ENCODE results near the gene KHDRBS2.

Gene KHDRBS2

DNA sequence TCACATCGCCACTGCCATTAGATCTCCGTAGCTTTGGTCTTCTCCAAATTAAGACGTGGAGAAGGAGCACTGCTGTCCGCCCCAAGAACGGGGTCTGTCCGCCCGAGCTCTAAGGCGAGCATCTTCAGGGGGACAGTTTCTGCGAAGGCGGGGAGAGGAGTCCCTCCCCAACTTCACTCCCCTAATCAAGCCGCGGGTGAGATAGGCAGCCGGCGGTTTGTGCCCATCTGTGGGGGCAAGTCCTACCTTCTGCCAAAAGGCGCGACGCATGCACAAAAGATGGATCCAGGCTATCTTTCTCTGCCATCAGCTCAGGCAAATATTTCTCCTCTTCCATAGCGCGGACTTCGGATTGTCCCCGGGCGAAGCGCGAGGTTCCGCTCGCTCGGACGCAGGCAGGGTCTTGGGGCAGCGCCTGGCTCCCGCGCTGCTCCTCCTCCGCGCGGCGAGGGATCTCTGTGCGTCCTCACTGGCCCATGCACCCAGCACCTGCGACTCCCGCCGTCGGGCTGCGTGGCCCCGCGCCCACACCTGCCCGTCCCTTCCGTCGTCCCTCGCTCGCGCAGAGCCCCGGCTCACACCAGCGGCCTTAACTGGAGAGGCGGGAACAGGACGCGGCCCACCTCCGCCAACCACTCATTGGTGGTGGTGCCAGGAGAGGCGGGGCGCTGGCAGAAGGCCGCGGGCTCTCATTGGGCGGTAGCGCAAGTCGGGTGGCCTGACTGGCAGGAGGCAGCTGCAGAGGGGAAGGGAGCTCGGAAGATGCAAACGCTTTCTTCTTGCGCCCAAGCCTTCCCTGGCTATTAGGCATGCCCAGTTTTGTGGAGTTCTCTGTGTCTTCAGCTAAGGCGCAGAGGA is at the start of gene KHDRBS2:
Gene KHDRBS2, minus strand, starts transcription at position 614 of the 858 bp plus-strand sequence.
- DNase-seq = peak; percentile 82

DNA sequence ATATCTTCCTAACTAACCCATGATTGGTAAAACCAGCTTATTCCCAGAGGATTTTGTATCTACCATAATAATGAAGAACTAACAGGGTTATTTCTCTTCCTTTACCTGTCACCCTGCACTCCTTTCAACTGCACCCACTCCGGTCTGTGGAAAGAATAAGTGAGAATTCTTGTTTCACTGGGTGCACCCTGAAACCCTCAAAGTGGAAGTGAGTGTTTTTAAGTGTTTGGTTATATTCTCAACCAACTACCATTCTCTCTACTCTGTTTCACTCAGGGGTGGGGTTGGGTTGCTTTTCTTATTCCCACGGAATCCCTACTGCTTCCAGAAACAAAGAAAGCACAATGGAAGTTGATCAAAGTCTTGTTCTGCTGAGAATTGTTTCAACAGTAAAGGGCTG is 42.6 kb upstream of the KHDRBS2 start:
- no peak for DNase-seq

DNA sequence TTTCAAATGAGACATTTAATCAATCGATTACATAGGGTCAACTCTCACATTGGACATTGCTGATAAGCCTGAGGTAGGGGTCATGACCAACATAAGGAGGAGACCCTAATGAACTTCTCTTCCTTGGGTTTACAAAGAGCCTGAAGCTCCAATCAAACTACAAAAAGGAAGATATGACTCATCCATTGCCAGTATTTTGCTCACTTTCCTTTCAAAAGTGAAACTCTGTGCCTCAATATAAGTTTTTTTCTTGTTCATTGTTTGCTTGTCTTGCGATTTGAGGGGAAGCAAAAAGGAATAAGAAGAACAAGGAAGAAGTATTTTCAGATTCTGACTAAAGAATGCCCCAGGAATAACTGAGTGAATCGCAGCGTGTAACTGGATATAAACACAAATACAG is 38.8 kb upstream of the KHDRBS2 start:
- DNase-seq = no peak

DNA sequence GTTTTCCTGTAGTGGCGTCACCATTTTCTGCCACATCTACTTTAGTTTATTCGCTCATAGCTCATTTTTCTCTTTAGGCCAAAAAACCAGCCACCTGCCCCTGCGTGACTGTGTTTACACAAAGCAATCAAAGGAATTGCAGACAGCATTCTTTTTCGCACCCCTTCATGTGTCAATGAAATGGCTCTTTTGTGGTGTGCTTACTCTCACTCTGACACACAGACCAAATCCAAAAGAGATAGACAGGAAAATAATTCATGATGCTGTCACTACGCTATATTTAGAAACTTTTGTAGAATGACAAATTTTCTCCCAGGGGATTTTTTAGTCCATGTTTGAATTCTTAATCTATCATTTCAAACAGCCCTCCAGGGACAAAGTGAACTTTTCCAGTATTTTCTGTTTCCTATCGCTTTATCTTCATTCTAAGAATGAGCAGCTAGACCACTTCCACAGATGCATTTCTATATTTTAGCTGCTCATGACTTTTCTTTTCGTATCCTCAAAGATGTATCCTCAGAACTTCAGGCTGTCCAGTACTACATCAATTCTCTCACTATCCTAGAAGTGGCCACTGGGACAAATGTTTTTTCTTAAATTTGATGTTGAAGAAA is 37.9 kb upstream of the KHDRBS2 start:
- no peak for DNase-seq

DNA sequence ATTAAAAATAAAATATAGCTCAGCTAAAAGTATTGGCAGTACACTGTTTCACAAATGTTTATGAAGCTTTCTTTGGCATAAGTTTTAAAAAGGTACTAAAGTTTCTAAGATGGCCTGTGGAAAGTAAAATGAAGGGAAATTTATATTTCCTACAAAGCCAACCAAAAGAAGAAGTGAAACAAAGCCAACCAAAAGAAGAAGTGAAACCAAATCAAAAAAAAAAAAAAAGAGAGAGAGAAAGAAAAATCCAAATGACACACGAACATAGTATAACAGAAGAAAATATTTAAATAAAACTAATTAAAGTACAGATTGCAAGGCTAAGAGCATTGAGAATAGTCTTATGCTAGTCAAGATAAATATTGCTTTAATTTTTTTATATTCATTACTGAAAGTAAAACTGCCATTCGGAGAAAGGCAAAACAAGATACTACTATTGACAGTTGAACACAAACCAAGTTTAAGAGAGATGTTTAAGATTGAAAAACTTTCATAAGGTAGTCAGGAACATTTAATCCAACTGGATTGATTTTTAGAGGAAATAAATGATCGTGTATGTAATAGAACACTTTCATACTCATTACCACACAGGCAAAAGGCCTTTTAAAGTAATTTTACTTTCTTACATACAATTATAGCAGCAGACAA is 12.8 kb upstream of the KHDRBS2 start:
- DNase-seq = no peak

DNA sequence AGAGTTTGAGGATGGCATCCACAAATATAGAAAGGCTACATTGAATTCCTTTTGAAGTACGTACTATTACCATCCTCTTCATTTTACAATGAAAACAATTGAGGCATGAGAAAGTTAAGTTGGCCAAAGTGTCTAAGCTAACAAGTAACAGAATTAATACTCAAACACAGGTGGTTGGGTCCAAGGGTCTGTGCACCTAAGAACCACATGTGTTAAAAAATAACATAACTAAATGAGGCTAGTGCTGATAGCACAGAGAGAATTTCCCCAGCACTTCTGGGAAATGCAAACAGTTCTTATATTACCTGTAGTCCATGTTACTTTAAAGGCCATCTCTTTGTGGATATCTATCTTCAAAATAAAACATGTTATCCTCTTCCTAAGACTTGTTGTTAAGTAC is 10.5 kb upstream of the KHDRBS2 start:
- DNase-seq = no peak

DNA sequence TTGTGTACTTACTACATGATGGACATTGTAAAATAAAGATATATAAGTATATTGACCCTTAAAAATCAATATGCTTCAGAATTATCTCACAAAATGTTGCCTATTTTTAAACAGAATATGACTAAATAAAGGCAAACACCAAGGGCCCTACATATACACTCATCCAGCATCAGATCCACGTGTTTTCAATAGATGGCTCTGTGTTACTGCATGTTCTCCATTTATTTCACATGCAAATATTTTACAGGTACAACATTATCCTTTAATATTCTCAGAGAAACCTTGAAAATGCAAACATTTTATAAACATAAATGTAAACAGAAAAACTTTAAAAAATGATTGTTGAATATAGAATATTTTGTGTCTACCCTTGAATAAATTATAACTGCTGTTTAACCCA is 2.9 kb upstream of the KHDRBS2 start:
- DNase-seq = no peak

DNA sequence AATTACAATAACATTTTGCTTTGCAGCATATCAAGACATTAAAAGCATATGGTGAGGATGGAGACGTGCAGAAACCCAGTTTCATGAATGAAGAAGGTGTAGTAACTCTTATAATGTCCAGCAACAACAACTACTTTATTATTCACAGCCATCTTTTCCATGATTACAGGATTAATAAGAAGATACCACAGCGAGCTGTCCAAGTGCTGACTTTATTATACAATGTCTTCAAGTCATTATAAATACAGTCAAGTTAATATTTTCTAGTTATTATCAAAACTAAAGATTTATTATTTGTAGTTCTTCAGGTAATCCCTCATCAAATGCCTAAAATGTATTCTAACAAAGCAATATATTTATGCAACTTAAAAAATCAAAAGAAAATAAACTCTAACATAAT is 2.5 kb upstream of the KHDRBS2 start:
- no peak for DNase-seq

DNA sequence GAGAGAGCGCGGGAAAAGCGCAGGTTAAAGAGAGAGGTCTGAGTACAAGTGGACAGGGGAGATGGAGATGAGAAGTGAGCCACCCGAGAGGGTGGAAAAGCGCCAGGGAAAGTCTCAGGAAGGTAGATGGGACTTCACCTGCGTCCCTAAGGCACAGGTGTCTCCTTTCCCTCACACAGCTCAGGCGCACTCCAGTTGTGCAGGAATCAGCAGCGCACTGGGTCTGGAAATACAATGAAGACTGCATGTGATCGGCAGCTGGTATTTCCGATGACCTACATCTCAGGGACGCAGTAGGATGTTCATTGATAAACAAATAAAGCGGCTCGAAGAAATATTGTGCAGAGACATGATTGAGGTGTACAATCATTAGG is 432 bp upstream of the KHDRBS2 start:
- DNase-seq = no peak

DNA sequence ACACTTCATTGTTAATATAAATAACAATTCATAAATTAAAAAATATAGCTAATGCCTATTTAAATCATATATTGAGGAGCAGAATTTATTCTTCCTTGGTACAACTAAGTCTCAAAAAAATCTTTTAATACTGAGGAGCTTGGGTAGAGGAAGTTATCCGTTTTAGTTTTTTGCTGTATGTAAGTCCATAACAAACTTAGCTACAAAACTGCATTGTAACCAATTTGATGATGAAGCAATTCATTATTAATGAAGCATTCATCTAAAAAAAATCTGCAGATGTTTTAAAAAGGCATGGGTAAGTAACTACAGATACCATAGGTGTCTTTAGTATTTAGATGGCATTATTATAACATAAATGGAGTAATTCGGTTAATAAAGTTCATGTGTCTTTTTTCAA is 1.3 kb downstream of the KHDRBS2 start:
- no peak for DNase-seq

DNA sequence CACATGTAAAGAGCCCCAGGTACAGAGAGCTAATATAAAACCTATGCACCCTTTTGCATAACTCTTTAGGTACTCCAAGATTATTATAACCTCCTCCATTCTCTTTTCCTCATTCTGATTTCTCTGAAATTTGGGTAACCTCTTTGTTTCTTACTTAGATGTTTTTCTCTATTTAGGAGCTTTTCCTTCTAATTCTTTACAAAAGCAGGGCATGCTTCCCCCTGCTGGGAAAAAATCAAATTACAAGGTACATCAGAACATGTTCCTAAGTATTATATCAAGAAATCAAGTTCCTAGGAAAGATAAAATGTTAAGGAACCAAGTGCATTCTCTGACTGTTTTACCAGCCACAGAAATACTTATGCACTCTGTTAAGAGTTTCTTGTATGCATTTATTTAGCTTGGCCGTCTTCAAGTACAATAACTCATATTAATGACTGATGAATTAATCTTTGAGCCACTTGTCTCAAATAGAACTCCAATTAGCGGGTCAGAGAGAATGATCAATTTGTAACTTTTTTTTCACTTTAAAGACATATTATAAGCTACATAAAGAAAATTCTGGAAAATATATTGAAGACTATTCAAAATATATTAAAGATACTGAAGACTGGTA is 2.1 kb downstream of the KHDRBS2 start:
- DNase-seq = peak; percentile 27

DNA sequence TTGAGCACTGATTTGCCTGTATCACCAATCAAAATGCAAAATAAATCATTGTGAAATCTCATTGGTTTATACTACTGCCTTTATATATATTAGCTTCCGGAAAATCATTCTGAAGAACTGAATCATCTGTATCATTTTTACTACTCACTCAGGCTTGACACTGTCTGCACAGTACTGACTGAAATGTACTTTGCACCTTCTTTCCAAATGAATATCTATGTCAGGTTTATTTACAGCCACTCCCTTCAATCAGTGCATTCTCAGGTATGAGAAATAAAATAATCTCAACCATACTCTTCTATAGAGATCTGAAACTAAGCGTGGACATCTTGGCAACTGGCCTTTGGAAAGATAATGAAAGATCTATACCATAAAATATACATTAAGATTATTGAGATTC is 2.7 kb downstream of the KHDRBS2 start:
- DNase-seq = no peak

DNA sequence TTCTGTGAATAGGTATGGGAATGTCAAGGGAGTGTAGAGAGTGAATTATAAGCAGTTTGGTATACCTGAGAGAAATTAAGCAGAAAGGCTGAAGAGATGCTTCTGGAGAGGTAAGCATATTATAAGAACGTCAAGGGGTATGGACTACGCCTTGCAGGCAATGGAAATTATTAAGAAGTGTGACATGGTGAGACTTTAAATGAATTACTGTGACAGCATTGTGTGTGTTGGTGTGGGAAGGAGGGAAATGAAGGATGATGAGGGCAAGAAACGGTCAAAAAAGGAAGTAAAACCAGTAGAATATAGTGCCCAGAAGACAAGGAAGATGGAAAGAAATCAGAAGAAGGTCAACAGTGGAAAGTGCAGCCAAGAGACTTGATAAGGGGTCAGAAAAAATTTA is 5.9 kb downstream of the KHDRBS2 start:
- DNase-seq = no peak

DNA sequence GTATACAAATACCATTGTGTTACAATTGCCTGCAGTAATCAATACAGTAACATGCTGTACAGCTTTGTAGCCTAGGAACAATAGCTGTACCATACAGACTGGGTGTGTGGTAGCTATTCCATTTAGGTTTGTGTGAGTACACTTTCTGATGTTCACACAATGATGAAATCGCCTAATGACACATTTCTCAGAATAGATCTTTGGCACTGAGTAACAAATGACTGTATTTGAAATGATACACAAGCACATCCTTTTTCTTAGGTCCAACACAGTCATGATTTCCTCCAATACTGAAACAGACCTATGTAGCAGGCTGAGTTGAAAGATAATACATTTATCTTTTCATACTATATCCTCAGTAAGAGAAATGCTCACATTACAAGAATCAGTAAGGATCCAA is 13.9 kb downstream of the KHDRBS2 start:
- no peak for DNase-seq

DNA sequence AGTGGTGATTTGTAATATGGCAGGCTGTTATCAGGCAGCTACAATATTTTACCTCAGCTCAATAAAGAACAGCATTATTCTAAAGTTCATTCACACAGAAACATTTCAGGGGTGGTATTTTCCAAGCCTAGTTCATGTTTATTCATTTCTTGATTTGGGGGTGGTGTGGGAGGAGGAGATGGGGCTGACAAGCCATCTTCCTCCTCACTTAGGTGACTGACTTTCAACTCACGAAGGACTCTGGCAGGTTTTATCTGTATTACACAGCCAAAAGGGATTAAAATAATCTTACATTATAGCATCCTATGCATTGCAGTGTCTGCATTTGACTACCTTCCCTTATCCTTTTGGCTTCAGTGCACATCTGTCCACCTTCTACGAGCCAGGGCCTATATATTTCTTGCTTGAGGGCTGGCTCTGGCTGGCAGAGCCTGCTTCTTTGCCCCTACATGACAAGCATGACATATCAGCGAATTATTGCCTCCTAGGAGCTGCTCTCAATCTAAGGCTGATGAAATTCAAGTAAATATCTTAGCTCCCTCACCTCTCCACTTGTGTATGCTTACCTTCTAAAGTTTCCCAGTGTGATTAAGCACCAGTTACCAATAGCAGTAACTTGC is 20.0 kb downstream of the KHDRBS2 start:
- DNase-seq = no peak

DNA sequence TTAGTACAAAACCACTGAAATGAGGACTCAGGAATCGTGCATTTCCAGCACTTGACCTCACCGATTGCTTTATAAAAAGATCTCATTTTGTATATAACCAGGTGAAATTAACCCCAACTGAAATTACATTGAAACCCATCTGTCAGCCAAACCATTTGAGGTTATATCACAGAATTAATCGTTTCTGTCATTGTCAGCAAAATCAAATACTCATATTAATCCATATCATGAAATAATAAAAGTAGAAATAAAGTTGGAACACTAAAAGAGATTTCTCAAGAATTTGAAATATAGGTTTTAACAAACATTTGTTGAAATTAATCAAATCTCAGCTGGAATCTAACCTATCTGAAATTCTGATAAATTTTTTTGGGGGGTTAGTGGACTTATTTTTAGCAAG is 23.7 kb downstream of the KHDRBS2 start:
- DNase-seq = no peak

DNA sequence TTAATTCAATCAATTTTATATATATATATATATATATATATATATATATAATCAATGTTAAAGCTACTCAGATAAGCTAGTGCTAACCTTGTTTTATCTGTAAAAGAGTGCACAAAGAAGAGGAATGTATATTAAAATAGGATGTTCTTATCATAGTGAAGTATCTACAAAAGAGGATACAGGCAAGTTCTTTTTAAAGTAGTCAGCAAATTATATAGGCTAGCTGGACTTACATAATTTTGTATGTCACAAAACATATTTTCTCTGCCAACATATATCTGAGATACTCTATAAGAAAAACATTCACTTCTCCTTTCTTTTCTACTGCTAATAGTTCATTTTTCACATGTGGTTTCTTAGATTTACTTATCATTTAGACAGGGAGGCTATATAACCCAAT is 39.9 kb downstream of the KHDRBS2 start:
- no peak for DNase-seq

DNA sequence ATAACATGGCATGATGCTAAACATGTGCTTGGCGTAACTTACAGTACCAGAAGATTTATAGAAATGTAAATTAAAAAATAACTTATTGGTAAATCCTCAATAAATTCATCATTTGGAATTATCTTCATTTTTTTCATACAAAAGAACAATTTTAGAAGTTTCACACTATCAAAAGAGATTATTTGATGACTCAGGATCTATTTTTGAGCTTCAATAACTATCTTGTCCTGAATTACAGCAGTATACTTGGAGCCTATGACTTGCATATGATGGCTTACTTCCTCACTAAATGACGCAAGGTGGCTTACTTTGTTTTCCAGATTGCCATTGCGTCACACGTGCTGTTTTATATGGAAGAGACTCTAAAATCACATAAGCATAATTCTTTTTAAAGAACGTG is 49.2 kb downstream of the KHDRBS2 start:
- DNase-seq = no peak

DNA sequence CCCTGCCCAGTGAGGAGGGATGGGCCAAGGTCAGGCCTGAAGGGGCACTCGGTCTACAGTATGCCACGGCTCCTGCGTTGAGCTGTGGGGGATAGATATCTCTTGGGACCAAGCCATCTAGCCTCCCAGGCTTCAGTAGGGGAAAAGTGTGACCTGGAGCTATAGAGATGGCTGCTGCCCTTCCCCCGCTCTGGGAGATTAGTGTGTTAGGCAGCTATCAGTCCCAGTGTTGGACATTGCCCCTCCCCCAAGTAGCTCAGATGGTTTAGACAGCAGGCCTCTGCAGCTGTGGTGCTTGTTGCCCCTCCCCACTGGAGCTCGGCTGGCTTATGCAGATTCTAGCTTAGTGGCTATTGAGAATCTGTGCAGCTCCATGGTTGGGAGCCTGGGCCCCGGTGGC is 56.8 kb downstream of the KHDRBS2 start:
- DNase-seq = no peak

DNA sequence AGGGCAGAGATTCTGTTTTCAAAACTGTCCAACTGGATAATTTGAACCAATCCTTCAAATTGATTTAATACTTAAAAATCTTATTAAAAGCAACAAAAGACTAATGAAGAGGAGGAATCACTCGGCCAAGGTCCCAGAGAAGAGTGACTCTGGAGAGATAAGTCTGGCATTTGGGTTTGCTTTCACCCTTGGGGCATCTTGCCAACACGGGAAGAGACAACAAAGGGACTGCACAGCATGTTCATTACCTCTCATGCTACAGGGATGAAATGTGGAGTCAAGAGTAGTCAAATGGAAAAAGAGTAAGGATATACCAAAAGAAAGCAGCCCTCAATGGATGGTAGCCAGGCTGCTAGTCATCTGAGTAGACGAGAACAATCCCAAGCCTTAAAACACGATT is 68.2 kb downstream of the KHDRBS2 start:
- DNase-seq = no peak

DNA sequence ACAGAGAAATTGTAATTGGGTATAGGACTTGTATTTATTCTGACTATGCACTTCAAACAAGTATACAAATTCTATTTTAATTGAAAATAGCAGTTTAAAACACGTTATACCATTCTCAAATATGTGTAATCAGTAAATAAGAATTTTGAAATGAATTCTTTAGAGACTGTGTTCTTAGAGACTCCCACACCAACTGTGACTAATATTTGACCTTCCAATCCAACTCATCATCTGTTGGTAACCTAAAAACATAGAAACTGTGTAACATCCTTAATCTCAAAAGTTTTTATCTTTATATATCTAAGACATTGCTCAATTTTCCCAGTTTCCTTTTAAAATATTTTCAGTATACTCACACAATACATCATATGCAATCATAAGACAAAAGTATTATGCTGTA is 83.9 kb downstream of the KHDRBS2 start:
- no peak for DNase-seq

DNA sequence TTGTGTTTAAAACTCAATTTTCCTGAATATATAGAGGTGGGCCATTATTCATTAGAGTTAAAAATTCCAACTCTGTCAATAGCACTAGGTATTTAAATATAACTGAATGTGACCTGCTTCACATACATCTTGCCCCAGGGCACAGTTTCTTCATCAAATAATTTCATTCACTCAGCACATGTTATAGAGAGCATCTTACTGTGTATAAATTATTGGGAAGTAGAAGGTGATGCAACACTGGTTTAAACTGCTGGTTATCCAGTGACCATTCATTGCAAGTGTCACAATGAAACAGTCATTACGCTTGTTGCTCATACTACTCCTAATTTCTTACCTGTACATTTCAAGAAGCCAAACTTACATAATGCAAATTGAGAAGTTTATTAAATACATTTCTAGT is 93.4 kb downstream of the KHDRBS2 start:
- DNase-seq = no peak

DNA sequence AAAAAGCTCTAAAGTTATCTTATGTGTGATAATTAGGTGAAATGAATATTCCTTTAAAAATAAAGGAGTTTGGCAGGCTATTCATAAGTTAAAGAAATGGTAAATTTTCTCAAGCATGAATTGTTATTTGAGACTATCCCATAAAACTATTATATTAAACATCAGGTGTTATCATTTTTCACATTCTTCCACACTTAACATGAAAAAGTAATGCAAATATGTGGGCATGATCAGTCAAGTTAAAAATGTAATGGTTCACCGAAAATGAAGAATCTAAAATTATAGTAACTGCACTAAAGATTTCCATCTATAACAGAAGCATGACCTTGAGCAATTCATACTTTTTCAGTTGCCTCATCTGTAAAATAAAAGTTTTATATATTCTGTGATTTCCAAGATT is 110.8 kb downstream of the KHDRBS2 start:
- DNase-seq = no peak
